Mesendoderm (in vitro differentiated cells): ENCODE data around the gene CLDN8.

ENCODE experiments used
- DNase-seq: peaks from one replicate; pipeline ENCODE4 v3.0.0; 2013
- H2AK5ac ChIP-seq: 2 replicates; pipeline ENCODE4 v1.6.1; 2013; ENCODE audit warnings: low read length, inconsistent platforms
- H2BK120ac ChIP-seq: 2 replicates; pipeline ENCODE4 v1.6.1; 2013; ENCODE audit warnings: low read depth, mild to moderate bottlenecking, low read length, moderate library complexity, mixed read lengths
- H2BK15ac ChIP-seq: replicated peaks from 2 replicates; pipeline ENCODE4 v1.6.1; 2013; ENCODE audit warnings: low read depth, mild to moderate bottlenecking, moderate library complexity
- H2BK5ac ChIP-seq: 2 replicates; pipeline ENCODE4 v1.6.1; 2013; ENCODE audit warnings: low read length, inconsistent platforms
- H3K18ac ChIP-seq: 2 replicates; pipeline ENCODE4 v1.6.1; 2013; ENCODE audit warnings: mild to moderate bottlenecking, low read length, mixed read lengths
- H3K23ac ChIP-seq: one replicate; pipeline ENCODE4 v1.6.1; 2013; ENCODE audit warnings: low read length
- H3K27ac ChIP-seq: 2 replicates; pipeline ENCODE4 v1.5.1; 2013; ENCODE audit warnings: low read depth, mild to moderate bottlenecking, inconsistent platforms, low read length, moderate library complexity
- H3K27me3 ChIP-seq: 2 replicates; pipeline ENCODE4 v1.6.1; 2013; ENCODE audit warnings: low read length, control low read depth, mild to moderate bottlenecking, inconsistent platforms; ENCODE audit not compliant: insufficient read depth, poor library complexity
- H3K36me3 ChIP-seq: 2 replicates; pipeline ENCODE4 v1.6.1; 2013; ENCODE audit warnings: low read length, inconsistent platforms; ENCODE audit not compliant: control insufficient read depth, insufficient read depth
- H3K4ac ChIP-seq: one replicate; pipeline ENCODE4 v1.6.1; 2013; ENCODE audit warnings: low read depth, mild to moderate bottlenecking, low read length, moderate library complexity
- H3K4me1 ChIP-seq: 2 replicates; pipeline ENCODE4 v1.6.1; 2013; ENCODE audit warnings: low read depth, low read length, inconsistent platforms; ENCODE audit not compliant: control insufficient read depth
- H3K4me2 ChIP-seq: 2 replicates; pipeline ENCODE4 v1.6.1; 2013; ENCODE audit warnings: low read length
- H3K4me3 ChIP-seq: 2 replicates; pipeline ENCODE4 v1.5.1; 2013; ENCODE audit warnings: mild to moderate bottlenecking, low read length
- H3K56ac ChIP-seq: one replicate; pipeline ENCODE4 v1.6.1; 2013; ENCODE audit warnings: low read length
- H3K79me1 ChIP-seq: 2 replicates; pipeline ENCODE4 v1.6.1; 2013; ENCODE audit warnings: low read length, inconsistent platforms
- H3K79me2 ChIP-seq: 2 replicates; pipeline ENCODE4 v1.6.1; 2013; ENCODE audit warnings: mild to moderate bottlenecking, low read length; ENCODE audit not compliant: control insufficient read depth, insufficient read depth
- H3K9ac ChIP-seq: 2 replicates; pipeline ENCODE4 v1.6.1; 2013; ENCODE audit warnings: low read length, inconsistent platforms
- H4K5ac ChIP-seq: one replicate; pipeline ENCODE4 v1.6.1; 2013; ENCODE audit warnings: low read length
- H4K8ac ChIP-seq: one replicate; pipeline ENCODE4 v1.6.1; 2013; ENCODE audit warnings: low read depth, mild to moderate bottlenecking, control low read depth, low read length, moderate library complexity
- WGBS: extraction: QIAGEN DNeasy Blood & Tissue Kit; methylation state at CpG from one replicate; pipeline ENCODE4 v1.1.7; 2013; ENCODE audit warnings: low lambda C conversion rate, missing lambda C conversion rate; ENCODE audit not compliant: insufficient coverage; ENCODE audit errors: extremely low coverage; 5-methylcytosine and 5-hydroxymethylcytosine counted together

CLDN8 gene

DNA sequence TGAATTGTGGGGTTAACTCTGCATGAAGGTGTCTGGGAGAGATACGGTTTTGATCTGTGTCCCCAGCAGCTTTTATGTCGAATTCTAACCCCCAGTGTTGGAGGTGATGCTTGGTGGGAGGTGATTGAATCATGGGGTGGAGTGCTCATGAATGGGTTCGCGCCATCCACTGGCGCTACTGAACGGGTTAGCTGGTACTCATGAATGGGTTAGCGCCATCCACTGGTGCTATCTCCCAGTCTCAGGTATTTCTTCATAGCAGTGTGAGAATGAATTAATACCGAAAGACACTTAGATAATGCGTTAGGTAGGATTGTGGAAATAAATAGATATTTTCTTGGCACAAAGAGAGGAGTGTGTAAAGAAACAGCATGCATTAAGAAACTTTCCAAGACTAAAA is 32.9 kb upstream of the CLDN8 start:
- Histone ChIP-seq H3K4me3 (no peak overlapping the region), H2BK120ac (no peak overlapping the region), H3K79me2 (no peaks in the 10 kb centered on the region), H3K4ac (no peak overlapping the region), H3K23ac (no peak overlapping the region), H3K27ac (no peak overlapping the region), H3K79me1 (no peaks in the 10 kb centered on the region), H3K9ac (no peak overlapping the region), H3K18ac (no peak overlapping the region), H4K8ac (no peak overlapping the region), H3K4me1 (no peaks in the 10 kb centered on the region), H2BK5ac (no peak overlapping the region), H3K36me3 (no peaks in the 10 kb centered on the region), H4K5ac (no peak overlapping the region), H2BK15ac (no peak overlapping the region), H3K4me2 (no peak overlapping the region), H3K27me3 (no peaks in the 10 kb centered on the region), H2AK5ac (no peak overlapping the region), H3K56ac (no peak overlapping the region)
- 100% methylated on average over 2 of the region's 9 CpGs for WGBS
- DNase-seq = no peak

- no peak overlapping the region for H3K4me2 ChIP-seq
- no peak overlapping the region for H2BK15ac ChIP-seq
- H3K56ac ChIP-seq = no peak overlapping the region
- no peak overlapping the region for H3K18ac ChIP-seq
- H2BK120ac ChIP-seq = no peak overlapping the region
- H4K5ac ChIP-seq = no peak overlapping the region
- H3K4me1 ChIP-seq = no peaks in the 10 kb centered on the region
- no peak overlapping the region for H3K4ac ChIP-seq
- H4K8ac ChIP-seq = no peak overlapping the region
- no peaks in the 10 kb centered on the region for H3K27me3 ChIP-seq
- DNase-seq = no peak
- H3K79me1 ChIP-seq = no peaks in the 10 kb centered on the region
- no peak overlapping the region for H3K9ac ChIP-seq
- no peaks in the 10 kb centered on the region for H3K79me2 ChIP-seq
- no peaks in the 10 kb centered on the region for H3K36me3 ChIP-seq
- no peak overlapping the region for H3K27ac ChIP-seq
- no peak overlapping the region for H3K23ac ChIP-seq
- no peak overlapping the region for H2AK5ac ChIP-seq
- no peak overlapping the region for H2BK5ac ChIP-seq
- no peak overlapping the region for H3K4me3 ChIP-seq
These were observed 29.2 kb upstream of the CLDN8 start for GRCh38 chr21:30245061-30245460.

DNA sequence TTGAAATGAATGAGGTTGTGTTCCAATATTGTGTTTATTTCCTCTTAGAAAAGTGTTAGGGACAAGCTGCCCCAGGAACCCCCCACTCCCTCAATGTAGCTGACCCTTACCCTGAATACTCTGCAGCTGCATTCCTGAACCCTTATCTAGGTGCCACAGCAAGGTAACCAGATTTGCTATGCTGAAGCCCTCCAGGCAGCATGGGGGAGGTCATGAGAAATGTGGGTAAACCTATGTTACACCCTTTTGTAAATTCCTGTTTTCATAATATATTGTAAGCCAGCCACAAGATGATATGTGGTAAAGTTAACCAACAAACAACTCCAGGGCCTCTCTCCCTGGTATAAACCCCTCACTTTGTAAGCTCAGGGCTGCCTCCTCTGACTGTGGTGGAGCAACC is 27.8 kb upstream of the CLDN8 start:
- H3K18ac ChIP-seq = no peak overlapping the region
- no peak overlapping the region for H2BK15ac ChIP-seq
- peak; percentile 29 for DNase-seq
- H3K4me2 ChIP-seq = no peak overlapping the region
- H4K8ac ChIP-seq = no peak overlapping the region
- H2BK5ac ChIP-seq = no peak overlapping the region
- H3K79me1 ChIP-seq = no peaks in the 10 kb centered on the region
- no peak overlapping the region for H2AK5ac ChIP-seq
- H3K9ac ChIP-seq = no peak overlapping the region
- H3K79me2 ChIP-seq = no peaks in the 10 kb centered on the region
- no peak overlapping the region for H3K4ac ChIP-seq
- H3K4me3 ChIP-seq = no peak overlapping the region
- H3K4me1 ChIP-seq = no peaks in the 10 kb centered on the region
- no peak overlapping the region for H3K27ac ChIP-seq
- no peak overlapping the region for H3K23ac ChIP-seq
- H4K5ac ChIP-seq = no peak overlapping the region
- no peak overlapping the region for H3K56ac ChIP-seq
- no peaks in the 10 kb centered on the region for H3K36me3 ChIP-seq
- no peak overlapping the region for H2BK120ac ChIP-seq
- H3K27me3 ChIP-seq = no peaks in the 10 kb centered on the region

DNA sequence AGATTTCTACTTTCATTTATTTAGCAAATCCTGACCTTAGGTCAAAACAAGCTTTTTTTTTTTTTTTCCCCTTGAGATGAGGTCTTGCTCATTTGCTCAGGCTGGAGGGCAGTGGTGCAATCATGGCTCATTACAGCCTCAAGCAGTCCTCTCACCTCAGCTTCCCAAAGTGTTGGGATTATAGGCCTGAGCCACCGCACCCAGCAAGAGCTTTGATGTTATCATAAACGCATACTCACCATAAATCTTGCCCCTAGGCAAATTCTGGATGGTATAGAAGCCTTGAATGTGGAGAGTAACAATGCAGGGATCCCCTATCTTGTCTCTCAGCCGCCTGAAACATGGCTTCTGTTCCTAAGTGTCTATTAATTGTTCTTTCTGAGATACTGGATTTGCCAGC is 24.8 kb upstream of the CLDN8 start:
- no peak overlapping the region for H3K4me3 ChIP-seq
- no peak overlapping the region for H3K4ac ChIP-seq
- H3K23ac ChIP-seq = no peak overlapping the region
- H3K27me3 ChIP-seq = no peaks in the 10 kb centered on the region
- no peaks in the 10 kb centered on the region for H3K4me1 ChIP-seq
- no CpG with 5 or more reads among the region's 3 CpGs for WGBS
- no peak overlapping the region for H2BK120ac ChIP-seq
- H2BK15ac ChIP-seq = no peak overlapping the region
- H2BK5ac ChIP-seq = no peak overlapping the region
- H3K27ac ChIP-seq = no peak overlapping the region
- no peak overlapping the region for H3K9ac ChIP-seq
- H3K79me2 ChIP-seq = no peaks in the 10 kb centered on the region
- no peaks in the 10 kb centered on the region for H3K36me3 ChIP-seq
- H4K5ac ChIP-seq = no peak overlapping the region
- H3K18ac ChIP-seq = no peak overlapping the region
- H4K8ac ChIP-seq = no peak overlapping the region
- no peak overlapping the region for H3K56ac ChIP-seq
- H2AK5ac ChIP-seq = no peak overlapping the region
- DNase-seq = peak; percentile 52
- no peak overlapping the region for H3K4me2 ChIP-seq
- H3K79me1 ChIP-seq = no peaks in the 10 kb centered on the region

- no peak overlapping the region for H4K8ac ChIP-seq
- no peak overlapping the region for H3K4me2 ChIP-seq
- H2BK15ac ChIP-seq = no peak overlapping the region
- H3K56ac ChIP-seq = no peak overlapping the region
- no peaks in the 10 kb centered on the region for H3K79me2 ChIP-seq
- no peaks in the 10 kb centered on the region for H3K27me3 ChIP-seq
- H3K18ac ChIP-seq = no peak overlapping the region
- no peaks in the 10 kb centered on the region for H3K4me1 ChIP-seq
- no peak for DNase-seq
- H3K4ac ChIP-seq = no peak overlapping the region
- H2BK5ac ChIP-seq = no peak overlapping the region
- H3K36me3 ChIP-seq = no peaks in the 10 kb centered on the region
- H4K5ac ChIP-seq = no peak overlapping the region
- H3K9ac ChIP-seq = no peak overlapping the region
- H3K79me1 ChIP-seq = no peaks in the 10 kb centered on the region
- no CpG with 5 or more reads among the region's 1 CpG for WGBS
- H3K4me3 ChIP-seq = no peak overlapping the region
- H3K23ac ChIP-seq = no peak overlapping the region
- no peak overlapping the region for H2BK120ac ChIP-seq
- no peak overlapping the region for H3K27ac ChIP-seq
- no peak overlapping the region for H2AK5ac ChIP-seq
These were observed 22.3 kb upstream of the CLDN8 start for GRCh38 chr21:30238168-30238567.

- no peak overlapping the region for H4K8ac ChIP-seq
- no peak overlapping the region for H2BK15ac ChIP-seq
- H3K4me3 ChIP-seq = no peak overlapping the region
- no peak overlapping the region for H2BK5ac ChIP-seq
- H3K9ac ChIP-seq = no peak overlapping the region
- no peak for DNase-seq
- no peak overlapping the region for H3K56ac ChIP-seq
- no peaks in the 10 kb centered on the region for H3K36me3 ChIP-seq
- no peak overlapping the region for H3K4ac ChIP-seq
- no peak overlapping the region for H2AK5ac ChIP-seq
- H4K5ac ChIP-seq = no peak overlapping the region
- no peaks in the 10 kb centered on the region for H3K79me2 ChIP-seq
- H3K18ac ChIP-seq = no peak overlapping the region
- H3K27me3 ChIP-seq = no peaks in the 10 kb centered on the region
- WGBS = no CpG with 5 or more reads among the region's 2 CpGs
- no peaks in the 10 kb centered on the region for H3K79me1 ChIP-seq
- H3K4me2 ChIP-seq = no peak overlapping the region
- H3K4me1 ChIP-seq = no peaks in the 10 kb centered on the region
- H3K27ac ChIP-seq = no peak overlapping the region
- H2BK120ac ChIP-seq = no peak overlapping the region
- no peak overlapping the region for H3K23ac ChIP-seq
These were observed 18.7 kb upstream of the CLDN8 start for GRCh38 chr21:30234643-30235042.
